Measurements from ENCODE around the gene PRSS16. TPM values are rescaled to one million over a fixed set of nuclear protein-coding genes. Genes with fewer than 3 reads are reported as not detected.
A peak's percentile ranks its signal among the peaks of the same experiment; 100 is the strongest.

Gene PRSS16
- total and polyA plus RNA-seq, 9 of the 15 experiments (the other 6 are each of a cell fraction or from before 2014, with no cell fraction given), result 4.5 to 21.3 (median 12.1) TPM

GRCh38 chr6:27295301-27296079 lies 48.0 kb downstream of the PRSS16 start (continued):
- TF ChIP-seq KLF6 (CRISPR knock-in tag; IDR thresholded peaks at IDR 0.05; ENCODE audit: borderline replicate concordance), result no peak
- TF ChIP-seq ATF6 (CRISPR knock-in tag; IDR thresholded peaks at IDR 0.05), result no peak
- no peak for TF ChIP-seq MAFF (IDR thresholded peaks at IDR 0.05; ENCODE audit: low read length)
- TF ChIP-seq THAP7 (CRISPR knock-in tag; IDR thresholded peaks at IDR 0.05), result no peak
- TF ChIP-seq MIER1 (IDR thresholded peaks at IDR 0.05; ENCODE audit: low read depth), result peak; percentile 67; the same call in 1 of the 2 replicates
- no peak for TF ChIP-seq TFAM (CRISPR knock-in tag; conservative IDR thresholded peaks at IDR 0.05)
- TF ChIP-seq ZNF75A (CRISPR knock-in tag; IDR thresholded peaks at IDR 0.05), result 0 out of 2 replicates have a peak, but pooled peaks have one; percentile 9
- TF ChIP-seq U2AF1 (optimal IDR thresholded peaks at IDR 0.05; ENCODE audit: low read depth, low read length), result no peak
- TF ChIP-seq ZNF232 (CRISPR knock-in tag; IDR thresholded peaks at IDR 0.05), result no peak
- no peak for TF ChIP-seq E2F5 (CRISPR knock-in tag; IDR thresholded peaks at IDR 0.05)
- 0 out of 2 replicates have a peak, but pooled peaks have one; percentile 30 for TF ChIP-seq ZFP91 (CRISPR knock-in tag; IDR thresholded peaks at IDR 0.05)
- peak; percentile 67 for TF ChIP-seq ETV1 (tag; conservative IDR thresholded peaks at IDR 0.05; ENCODE audit: low read depth)
- no peak for TF ChIP-seq ZC3H11A (IDR thresholded peaks at IDR 0.05; ENCODE audit: low read depth, low read length)
- TF ChIP-seq ARID3A (IDR thresholded peaks at IDR 0.05; ENCODE audit: borderline replicate concordance, low read depth, low read length), result peak; percentile 51; the same call in 1 of the 2 replicates
- peak; percentile 68; the same call in 1 of the 2 replicates for TF ChIP-seq E2F1 (CRISPR knock-in tag; IDR thresholded peaks at IDR 0.05)
- peak; percentile 85 for TF ChIP-seq ZBTB8A (IDR thresholded peaks at IDR 0.05; ENCODE audit: partially characterized antibody)
- no peak for TF ChIP-seq FOXJ3 (CRISPR knock-in tag; IDR thresholded peaks at IDR 0.05)
- TF ChIP-seq GATA2 (CRISPR knock-in tag; IDR thresholded peaks at IDR 0.05), result 0 out of 2 replicates have a peak, but pooled peaks have one; percentile 32

All from K562 (cell line).